GM23338 (cell line): ENCODE data around the gene CARHSP1. TPM values are rescaled to one million over a fixed set of nuclear protein-coding genes. Genes with fewer than 3 reads are reported as not detected.

ENCODE experiments used
- ATAC-seq: fragments of 200-7000 bp; cut with Tn5 transposase; 3 replicates; pipeline ENCODE4 v1.9.1; 2020
- DNase-seq: peaks from one replicate; pipeline ENCODE4 v3.0.0-alpha.2; 2015; ENCODE audit warnings: low spot score
- H2AFZ ChIP-seq: fragments of 200-600 bp; sonication (generic); 2 replicates; pipeline ENCODE4 v1.8.0; 2016; ENCODE audit warnings: antibody characterized with exemption, mild to moderate bottlenecking, moderate library complexity
- H3F3A ChIP-seq: fragments of 200-600 bp; sonication (generic); replicated peaks from 2 replicates; pipeline ENCODE4 v1.8.0; 2017; ENCODE audit warnings: antibody characterized with exemption, mixed run types, low read depth
- H3K27ac ChIP-seq: fragments of 200-600 bp; sonication (generic); 2 replicates; pipeline ENCODE4 v1.6.1; 2016; ENCODE audit warnings: low read depth
- H3K27me3 ChIP-seq: fragments of 200-600 bp; sonication (generic); 2 replicates; pipeline ENCODE4 v1.8.0; 2016; ENCODE audit warnings: mild to moderate bottlenecking, mixed run types, moderate library complexity; ENCODE audit not compliant: insufficient read depth
- H3K36me3 ChIP-seq: fragments of 200-600 bp; sonication (generic); 2 replicates; pipeline ENCODE4 v1.8.0; 2016; ENCODE audit warnings: mild to moderate bottlenecking; ENCODE audit not compliant: insufficient read depth
- H3K4me1 ChIP-seq: fragments of 200-600 bp; sonication (generic); 2 replicates; pipeline ENCODE4 v1.8.0; 2016; ENCODE audit warnings: mild to moderate bottlenecking, moderate library complexity; ENCODE audit not compliant: insufficient read depth
- H3K4me2 ChIP-seq: fragments of 200-600 bp; sonication (generic); 2 replicates; pipeline ENCODE4 v1.7.1; 2017; ENCODE audit warnings: mixed run types
- H3K4me3 ChIP-seq: fragments of 200-600 bp; sonication (generic); 2 replicates; pipeline ENCODE4 v1.6.1; 2016; ENCODE audit warnings: mixed run types
- H3K79me2 ChIP-seq: fragments of 200-600 bp; sonication (generic); replicated peaks from 2 replicates; pipeline ENCODE4 v1.8.0; 2017; ENCODE audit warnings: mild to moderate bottlenecking; ENCODE audit not compliant: insufficient read depth
- H3K9me2 ChIP-seq: fragments of 200-600 bp; sonication (generic); 2 replicates; pipeline ENCODE4 v1.8.0; 2017; ENCODE audit not compliant: insufficient read depth
- H4K20me1 ChIP-seq: fragments of 200-600 bp; sonication (generic); replicated peaks from 2 replicates; pipeline ENCODE4 v1.8.0; 2017; ENCODE audit warnings: mild to moderate bottlenecking; ENCODE audit not compliant: insufficient read depth
- H3K27ac Mint-ChIP-seq: 2 replicates; pipeline ENCODE4 v1.8.0; 2020; ENCODE audit warnings: inconsistent platforms, mild to moderate bottlenecking, moderate library complexity, mixed read lengths
- H3K27me3 Mint-ChIP-seq: 3 replicates; pipeline ENCODE4 v1.8.0; 2022; ENCODE audit warnings: low read depth, mild to moderate bottlenecking, moderate library complexity, mixed read lengths, inconsistent platforms; ENCODE audit not compliant: insufficient read depth, poor library complexity
- H3K36me3 Mint-ChIP-seq: 3 replicates; pipeline ENCODE4 v1.8.0; 2021; ENCODE audit warnings: low read depth, mild to moderate bottlenecking, inconsistent platforms, moderate library complexity, mixed read lengths
- H3K4me1 Mint-ChIP-seq: 3 replicates; pipeline ENCODE4 v1.8.0; 2020; ENCODE audit warnings: mild to moderate bottlenecking, inconsistent platforms, mixed read lengths
- H3K4me3 Mint-ChIP-seq: 3 replicates; pipeline ENCODE4 v1.8.0; 2021; ENCODE audit warnings: moderate library complexity, mild to moderate bottlenecking, inconsistent platforms, mixed read lengths
- H3K9me3 Mint-ChIP-seq: 3 replicates; pipeline ENCODE4 v1.8.0; 2020; ENCODE audit warnings: moderate library complexity, mild to moderate bottlenecking, inconsistent platforms, mixed read lengths
- EZH2 ChIP-seq: fragments of 200-600 bp; sonication (generic); IDR thresholded peaks from one replicate; pipeline ENCODE4 v1.8.0; 2017; ENCODE audit warnings: antibody characterized with exemption, mild to moderate bottlenecking, low read depth; ENCODE audit not compliant: unreplicated experiment
- NANOG ChIP-seq: IDR thresholded peaks from 2 replicates; pipeline ENCODE4 v1.6.1; 2016; ENCODE audit warnings: antibody characterized with exemption, borderline replicate concordance
- STAT1 ChIP-seq: IDR thresholded peaks from one replicate; pipeline ENCODE4 v1.6.1; 2016; ENCODE audit warnings: antibody characterized with exemption; ENCODE audit not compliant: unreplicated experiment
- ZNF114 ChIP-seq: fragments of 250-450 bp; sonication (Bioruptor Pico); IDR thresholded peaks from 2 replicates; pipeline ENCODE4 v1.5.0; 2020; ENCODE audit warnings: mild to moderate bottlenecking, moderate library complexity
- ZNF331 ChIP-seq: fragments of 250-450 bp; sonication (Bioruptor Pico); IDR thresholded peaks from 2 replicates; pipeline ENCODE4 v1.5.0; 2020; ENCODE audit warnings: low read depth, mild to moderate bottlenecking, moderate library complexity
- polyA plus RNA-seq: library from polyadenylated mRNA; unstranded; fragments of >200 nt; fragmentation: Nextera tagmentation; extraction: Ambion mirVana; gene quantifications from 2 replicates; pipeline ENCODE4 v1.2.1, GENCODE V29; 2016
- total RNA-seq: library from RNA; depleted of rRNA; stranded (reverse); fragments of >200 nt; shearing (Covaris generic); gene quantifications from 2 replicates; pipeline ENCODE4 v1.2.3, GENCODE V29; 2014
- TF ChIP-seq, protein P1 (sequence below): fragments of 250-450 bp; sonication (Bioruptor Pico); IDR thresholded peaks from 2 replicates; pipeline ENCODE4 v1.5.0; 2020; ENCODE audit warnings: mild to moderate bottlenecking, moderate library complexity
- TF ChIP-seq, protein P2 (sequence below): IDR thresholded peaks from 2 replicates; pipeline ENCODE4 v1.6.1; 2016; ENCODE audit warnings: antibody characterized with exemption
- TF ChIP-seq, protein P3 (sequence below), 2 experiments: fragments of 200-600 bp in 1 of 2; sonication (generic) in 1 of 2; conservative IDR thresholded peaks; 2 replicates each; pipeline versions ENCODE4 v1.5.1 to v1.6.1; 2016 to 2017; ENCODE audit warnings: antibody characterized with exemption in 2 of 2, low read depth in 2 of 2, mild to moderate bottlenecking in 2 of 2, moderate library complexity in 1 of 2

Gene CARHSP1
- total and polyA plus RNA-seq, 2 experiments from 2014 or later = 286 to 339 TPM

DNA sequence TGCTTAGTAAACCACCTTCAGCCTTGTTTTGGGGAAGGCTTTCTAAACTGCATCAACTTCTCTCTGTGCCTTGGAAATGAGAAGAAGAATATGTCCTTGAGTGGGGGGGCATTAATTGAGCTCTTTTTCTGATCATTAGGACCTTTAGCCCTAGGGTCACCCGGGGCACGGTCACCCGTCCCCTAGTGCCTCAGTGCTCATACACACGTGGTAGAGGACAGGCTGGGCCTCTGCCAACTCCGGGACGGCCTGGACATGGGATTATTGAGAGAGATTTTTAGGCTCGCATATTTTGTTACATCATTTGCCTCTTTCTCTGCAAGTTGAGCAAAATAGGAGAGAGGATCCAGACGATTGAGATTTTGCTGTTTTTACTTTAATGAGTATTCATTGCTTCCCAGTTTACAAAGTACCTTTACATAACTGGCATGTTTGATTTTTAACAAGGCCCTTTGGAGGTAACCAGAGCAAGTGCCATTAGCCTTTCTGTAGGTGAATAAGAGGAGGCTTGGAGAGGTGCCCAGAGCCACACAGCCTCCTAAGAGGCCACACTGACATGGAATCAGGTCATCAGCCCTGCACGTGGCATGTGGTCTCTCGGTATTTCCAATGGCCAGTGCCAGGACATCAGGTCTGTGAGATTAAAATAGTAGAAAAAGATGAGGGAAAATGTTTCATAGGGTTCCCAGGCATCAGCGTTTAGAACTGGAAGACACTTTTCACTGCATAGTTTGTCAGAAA lies 60.0 kb downstream of the CARHSP1 start:
- Mint-ChIP-seq H3K4me1 (no peaks in the 10 kb centered on the region), H3K9me3 (no peaks in the 10 kb centered on the region; the same call in 2 of the 3 replicates), H3K27ac (no peak overlapping the region; the same call in 1 of the 2 replicates), H3K27me3 (peaks cover 9% of the 10 kb centered on the region), H3K36me3 (peaks cover 95% of the 10 kb centered on the region), H3K4me3 (no peak overlapping the region)
- no peaks in the 10 kb centered on the region for H3K4me1 ChIP-seq
- ATAC-seq = no peak
- peak overlapping the region; percentile 14; the same call in 1 of the 2 replicates for H3K27ac ChIP-seq
- no peaks in the 10 kb centered on the region for H3K27me3 ChIP-seq
- H3K9me2 ChIP-seq = no peaks in the 10 kb centered on the region
- H3K79me2 ChIP-seq = peaks cover 39% of the 10 kb centered on the region
- H3K36me3 ChIP-seq = peaks cover 77% of the 10 kb centered on the region
- peaks cover 16% of the 10 kb centered on the region; the same call in 1 of the 2 replicates for H3F3A ChIP-seq
- no peak overlapping the region for H3K4me2 ChIP-seq
- H3K4me3 ChIP-seq = no peak overlapping the region
- no peak overlapping the region for H2AFZ ChIP-seq
- no peak for DNase-seq
- TF ChIP-seq, protein P1, sequence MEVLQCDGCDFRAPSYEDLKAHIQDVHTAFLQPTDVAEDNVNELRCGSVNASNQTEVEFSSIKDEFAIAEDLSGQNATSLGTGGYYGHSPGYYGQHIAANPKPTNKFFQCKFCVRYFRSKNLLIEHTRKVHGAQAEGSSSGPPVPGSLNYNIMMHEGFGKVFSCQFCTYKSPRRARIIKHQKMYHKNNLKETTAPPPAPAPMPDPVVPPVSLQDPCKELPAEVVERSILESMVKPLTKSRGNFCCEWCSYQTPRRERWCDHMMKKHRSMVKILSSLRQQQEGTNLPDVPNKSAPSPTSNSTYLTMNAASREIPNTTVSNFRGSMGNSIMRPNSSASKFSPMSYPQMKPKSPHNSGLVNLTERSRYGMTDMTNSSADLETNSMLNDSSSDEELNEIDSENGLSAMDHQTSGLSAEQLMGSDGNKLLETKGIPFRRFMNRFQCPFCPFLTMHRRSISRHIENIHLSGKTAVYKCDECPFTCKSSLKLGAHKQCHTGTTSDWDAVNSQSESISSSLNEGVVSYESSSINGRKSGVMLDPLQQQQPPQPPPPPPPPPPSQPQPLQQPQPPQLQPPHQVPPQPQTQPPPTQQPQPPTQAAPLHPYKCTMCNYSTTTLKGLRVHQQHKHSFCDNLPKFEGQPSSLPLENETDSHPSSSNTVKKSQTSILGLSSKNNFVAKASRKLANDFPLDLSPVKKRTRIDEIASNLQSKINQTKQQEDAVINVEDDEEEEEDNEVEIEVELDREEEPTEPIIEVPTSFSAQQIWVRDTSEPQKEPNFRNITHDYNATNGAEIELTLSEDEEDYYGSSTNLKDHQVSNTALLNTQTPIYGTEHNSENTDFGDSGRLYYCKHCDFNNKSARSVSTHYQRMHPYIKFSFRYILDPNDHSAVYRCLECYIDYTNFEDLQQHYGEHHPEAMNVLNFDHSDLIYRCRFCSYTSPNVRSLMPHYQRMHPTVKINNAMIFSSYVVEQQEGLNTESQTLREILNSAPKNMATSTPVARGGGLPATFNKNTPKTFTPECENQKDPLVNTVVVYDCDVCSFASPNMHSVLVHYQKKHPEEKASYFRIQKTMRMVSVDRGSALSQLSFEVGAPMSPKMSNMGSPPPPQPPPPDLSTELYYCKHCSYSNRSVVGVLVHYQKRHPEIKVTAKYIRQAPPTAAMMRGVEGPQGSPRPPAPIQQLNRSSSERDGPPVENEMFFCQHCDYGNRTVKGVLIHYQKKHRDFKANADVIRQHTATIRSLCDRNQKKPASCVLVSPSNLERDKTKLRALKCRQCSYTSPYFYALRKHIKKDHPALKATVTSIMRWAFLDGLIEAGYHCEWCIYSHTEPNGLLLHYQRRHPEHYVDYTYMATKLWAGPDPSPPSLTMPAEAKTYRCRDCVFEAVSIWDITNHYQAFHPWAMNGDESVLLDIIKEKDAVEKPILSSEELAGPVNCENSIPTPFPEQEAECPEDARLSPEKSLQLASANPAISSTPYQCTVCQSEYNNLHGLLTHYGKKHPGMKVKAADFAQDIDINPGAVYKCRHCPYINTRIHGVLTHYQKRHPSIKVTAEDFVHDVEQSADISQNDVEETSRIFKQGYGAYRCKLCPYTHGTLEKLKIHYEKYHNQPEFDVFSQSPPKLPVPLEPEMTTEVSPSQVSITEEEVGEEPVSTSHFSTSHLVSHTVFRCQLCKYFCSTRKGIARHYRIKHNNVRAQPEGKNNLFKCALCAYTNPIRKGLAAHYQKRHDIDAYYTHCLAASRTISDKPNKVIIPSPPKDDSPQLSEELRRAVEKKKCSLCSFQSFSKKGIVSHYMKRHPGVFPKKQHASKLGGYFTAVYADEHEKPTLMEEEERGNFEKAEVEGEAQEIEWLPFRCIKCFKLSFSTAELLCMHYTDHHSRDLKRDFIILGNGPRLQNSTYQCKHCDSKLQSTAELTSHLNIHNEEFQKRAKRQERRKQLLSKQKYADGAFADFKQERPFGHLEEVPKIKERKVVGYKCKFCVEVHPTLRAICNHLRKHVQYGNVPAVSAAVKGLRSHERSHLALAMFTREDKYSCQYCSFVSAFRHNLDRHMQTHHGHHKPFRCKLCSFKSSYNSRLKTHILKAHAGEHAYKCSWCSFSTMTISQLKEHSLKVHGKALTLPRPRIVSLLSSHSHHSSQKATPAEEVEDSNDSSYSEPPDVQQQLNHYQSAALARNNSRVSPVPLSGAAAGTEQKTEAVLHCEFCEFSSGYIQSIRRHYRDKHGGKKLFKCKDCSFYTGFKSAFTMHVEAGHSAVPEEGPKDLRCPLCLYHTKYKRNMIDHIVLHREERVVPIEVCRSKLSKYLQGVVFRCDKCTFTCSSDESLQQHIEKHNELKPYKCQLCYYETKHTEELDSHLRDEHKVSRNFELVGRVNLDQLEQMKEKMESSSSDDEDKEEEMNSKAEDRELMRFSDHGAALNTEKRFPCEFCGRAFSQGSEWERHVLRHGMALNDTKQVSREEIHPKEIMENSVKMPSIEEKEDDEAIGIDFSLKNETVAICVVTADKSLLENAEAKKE (CRISPR knock-in tag) = no peak
- TF ChIP-seq ZNF114 (CRISPR knock-in tag) (no peak), STAT1 (no peak), EZH2 (no peak), ZNF331 (no peak), NANOG (no peak)
- TF ChIP-seq, protein P2, sequence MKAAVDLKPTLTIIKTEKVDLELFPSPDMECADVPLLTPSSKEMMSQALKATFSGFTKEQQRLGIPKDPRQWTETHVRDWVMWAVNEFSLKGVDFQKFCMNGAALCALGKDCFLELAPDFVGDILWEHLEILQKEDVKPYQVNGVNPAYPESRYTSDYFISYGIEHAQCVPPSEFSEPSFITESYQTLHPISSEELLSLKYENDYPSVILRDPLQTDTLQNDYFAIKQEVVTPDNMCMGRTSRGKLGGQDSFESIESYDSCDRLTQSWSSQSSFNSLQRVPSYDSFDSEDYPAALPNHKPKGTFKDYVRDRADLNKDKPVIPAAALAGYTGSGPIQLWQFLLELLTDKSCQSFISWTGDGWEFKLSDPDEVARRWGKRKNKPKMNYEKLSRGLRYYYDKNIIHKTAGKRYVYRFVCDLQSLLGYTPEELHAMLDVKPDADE = no peak
- TF ChIP-seq, protein P3, sequence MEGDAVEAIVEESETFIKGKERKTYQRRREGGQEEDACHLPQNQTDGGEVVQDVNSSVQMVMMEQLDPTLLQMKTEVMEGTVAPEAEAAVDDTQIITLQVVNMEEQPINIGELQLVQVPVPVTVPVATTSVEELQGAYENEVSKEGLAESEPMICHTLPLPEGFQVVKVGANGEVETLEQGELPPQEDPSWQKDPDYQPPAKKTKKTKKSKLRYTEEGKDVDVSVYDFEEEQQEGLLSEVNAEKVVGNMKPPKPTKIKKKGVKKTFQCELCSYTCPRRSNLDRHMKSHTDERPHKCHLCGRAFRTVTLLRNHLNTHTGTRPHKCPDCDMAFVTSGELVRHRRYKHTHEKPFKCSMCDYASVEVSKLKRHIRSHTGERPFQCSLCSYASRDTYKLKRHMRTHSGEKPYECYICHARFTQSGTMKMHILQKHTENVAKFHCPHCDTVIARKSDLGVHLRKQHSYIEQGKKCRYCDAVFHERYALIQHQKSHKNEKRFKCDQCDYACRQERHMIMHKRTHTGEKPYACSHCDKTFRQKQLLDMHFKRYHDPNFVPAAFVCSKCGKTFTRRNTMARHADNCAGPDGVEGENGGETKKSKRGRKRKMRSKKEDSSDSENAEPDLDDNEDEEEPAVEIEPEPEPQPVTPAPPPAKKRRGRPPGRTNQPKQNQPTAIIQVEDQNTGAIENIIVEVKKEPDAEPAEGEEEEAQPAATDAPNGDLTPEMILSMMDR (conservative IDR thresholded peaks at IDR 0.05; ENCODE audit: low read depth in 2 of 2) = no peak
- H4K20me1 ChIP-seq = peaks cover 15% of the 10 kb centered on the region
